CD4-positive, alpha-beta T cell treated with Interleukin-21 for 1 hour (primary cell): ENCODE measurements around the gene TXLNB.
"Not testable (repeated sequence)": the region's sequence is repeated elsewhere in the genome, so short reads cannot be mapped to it uniquely, and the experiment has no call there.

ENCODE experiments used
- DNase-seq: peaks from one replicate; pipeline ENCODE4 v3.0.0-alpha.2; 2020

TXLNB gene

GRCh38 chr6:139308936-139309603 is 17.3 kb upstream of the TXLNB start:
- DNase-seq, result no peak

DNA sequence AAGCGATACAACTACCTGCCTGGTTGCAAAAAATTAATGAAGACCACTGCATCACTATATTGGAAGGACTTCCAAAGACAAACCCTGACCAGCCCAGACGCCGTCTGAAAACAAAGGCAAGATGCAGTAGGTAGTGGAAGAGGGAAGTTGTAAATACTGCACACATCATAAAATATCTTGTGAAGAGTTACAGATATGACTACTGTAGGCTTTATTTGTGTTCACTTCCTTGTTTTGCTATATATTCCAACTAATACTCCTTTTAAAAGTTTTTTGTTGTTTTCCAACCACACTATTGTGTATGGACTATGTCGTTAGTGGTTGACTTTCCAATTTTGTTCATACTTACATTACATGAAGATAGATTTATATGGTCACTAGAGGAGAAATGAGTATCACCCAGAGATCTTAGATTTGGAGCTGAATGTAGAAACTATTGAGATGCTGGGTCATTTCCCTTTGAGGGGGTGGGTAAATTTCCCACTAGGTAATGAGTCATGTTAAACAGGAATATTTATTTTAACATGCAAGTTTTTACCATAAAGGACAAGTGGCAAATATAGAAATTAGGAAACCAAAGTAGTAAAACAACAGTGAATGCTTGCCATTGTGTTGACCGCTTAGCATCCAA is 16.6 kb upstream of the TXLNB start:
- no peak for DNase-seq

GRCh38 chr6:139306291-139306981 is 14.6 kb upstream of the TXLNB start:
- no peak for DNase-seq

DNA sequence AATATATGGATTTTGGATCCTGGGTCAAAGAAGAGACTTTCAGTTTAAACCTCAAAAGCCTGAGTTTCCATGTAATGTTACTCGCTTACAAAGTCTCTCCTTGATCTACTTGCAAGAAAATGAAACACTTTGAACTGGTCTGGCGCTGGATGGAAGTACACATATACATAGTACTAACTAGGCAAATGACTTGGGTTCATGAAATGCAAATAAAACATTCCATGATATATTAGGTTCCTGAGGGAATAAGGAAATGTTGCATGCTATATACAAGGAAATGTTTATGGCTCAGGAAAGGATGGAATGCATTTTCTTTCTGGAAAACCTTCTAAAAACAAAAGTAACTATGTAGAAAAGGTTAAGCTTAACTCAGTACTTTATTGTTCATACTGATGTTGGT is 11.4 kb upstream of the TXLNB start:
- no peak for DNase-seq

DNA sequence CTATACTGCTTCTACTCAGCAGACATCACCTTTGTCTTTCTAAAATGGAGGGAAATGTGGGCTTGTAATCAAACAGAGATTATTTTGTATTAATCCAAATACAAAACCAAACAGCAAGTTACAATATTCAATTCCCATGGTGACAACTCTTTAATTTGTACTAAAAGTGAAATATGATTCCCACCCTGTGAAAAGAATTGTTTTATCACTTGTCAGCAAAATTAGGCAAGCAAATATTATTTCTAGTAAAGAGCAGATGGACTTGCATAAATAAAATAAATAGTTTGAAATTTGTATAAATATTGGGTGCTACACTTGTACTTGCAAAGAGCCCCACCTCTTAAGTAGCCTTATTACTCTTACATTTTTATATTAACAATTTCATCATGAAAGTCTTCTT is 6.1 kb upstream of the TXLNB start:
- no peak for DNase-seq

GRCh38 chr6:139296927-139297326 is 5.1 kb upstream of the TXLNB start:
- no peak for DNase-seq

- DNase-seq, result peak; percentile 15
These were observed 4.1 kb upstream of the TXLNB start for GRCh38 chr6:139295901-139296300.

DNA sequence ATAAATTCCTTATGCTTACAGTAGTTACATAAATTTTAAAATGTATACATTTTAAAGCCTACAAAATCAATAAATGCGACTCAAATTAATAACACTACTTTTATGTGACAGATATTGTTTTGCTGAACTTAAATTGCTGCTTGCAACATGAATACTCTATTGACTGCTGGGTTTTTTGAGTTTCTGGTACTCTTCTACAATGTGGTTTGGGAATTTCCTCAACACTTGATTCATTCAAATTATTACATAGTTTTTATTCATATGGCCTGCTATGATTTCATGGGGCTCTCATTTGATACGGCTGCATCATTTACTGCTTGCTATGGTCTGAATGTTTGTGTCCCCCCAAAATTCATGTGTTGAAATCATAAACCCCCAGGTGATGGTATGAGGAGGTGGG is 2.3 kb upstream of the TXLNB start:
- peak; percentile 10 for DNase-seq

DNA sequence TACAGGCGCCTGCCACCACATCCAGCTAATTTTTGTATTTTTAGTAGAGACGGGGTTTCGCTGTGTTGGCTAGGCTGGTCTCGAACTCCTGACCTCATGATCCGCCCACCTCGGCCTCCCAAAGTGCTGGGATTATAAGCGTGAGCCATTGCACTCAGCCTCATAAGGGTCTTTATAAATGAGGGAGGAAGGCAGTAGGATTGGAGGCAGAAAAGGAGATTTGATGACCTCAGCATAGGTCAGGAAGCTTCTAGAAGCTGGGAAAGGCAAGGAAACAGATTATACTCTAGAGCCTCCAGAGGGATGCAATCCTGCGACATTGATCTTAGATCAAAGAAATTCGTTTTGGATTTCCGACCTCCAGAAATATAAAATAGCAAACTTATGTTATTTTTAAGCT is 1.4 kb upstream of the TXLNB start:
- DNase-seq, result not testable (repeated sequence)

GRCh38 chr6:139290787-139291311 is 949 bp downstream of the TXLNB start:
- DNase-seq, result peak; percentile 82

DNA sequence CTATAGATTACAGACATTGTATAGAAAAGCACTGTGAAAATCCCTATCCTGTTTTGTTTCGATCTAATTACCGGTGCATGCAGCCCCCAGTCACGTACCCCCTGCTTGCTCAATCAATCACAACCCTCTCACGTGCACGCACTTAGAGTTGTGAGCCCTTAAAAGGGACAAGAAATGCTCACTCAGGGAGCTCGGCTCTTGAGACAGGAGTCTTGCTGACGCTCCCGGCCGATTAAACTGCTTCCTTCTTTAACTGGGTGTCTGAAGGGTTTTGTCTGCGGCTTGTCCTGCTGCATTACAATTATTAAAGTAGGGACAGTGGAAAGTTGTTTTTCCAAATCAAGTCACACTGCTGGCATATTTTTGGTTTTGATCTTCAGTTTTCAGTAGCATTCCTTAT is 2.6 kb downstream of the TXLNB start:
- no peak for DNase-seq

DNA sequence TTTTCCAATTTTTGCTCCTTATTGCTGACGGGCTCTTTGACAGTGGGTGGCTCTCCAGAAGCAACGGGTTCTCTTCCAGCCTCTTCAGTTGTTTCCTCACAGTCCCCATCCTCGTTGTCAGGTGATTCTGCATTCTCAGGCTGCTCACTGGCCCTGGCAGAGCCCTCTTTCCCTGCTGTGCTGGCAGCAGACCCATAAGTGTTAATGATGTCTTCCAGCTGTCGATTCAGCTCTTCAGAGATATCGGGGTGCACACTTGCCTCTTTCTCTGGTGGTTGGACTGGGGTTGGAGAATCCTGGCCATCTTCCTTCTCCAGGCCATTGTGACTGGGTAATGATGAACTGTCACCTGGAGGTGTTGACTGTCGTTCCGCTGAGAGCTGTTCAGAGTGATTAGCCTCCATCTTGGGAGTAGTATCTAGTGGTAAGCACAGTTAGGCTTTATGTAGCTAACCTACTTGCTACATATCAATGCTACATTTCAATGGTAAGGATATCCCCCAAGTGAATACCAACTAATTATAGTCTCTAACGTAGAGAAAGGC is 3.2 kb downstream of the TXLNB start:
- DNase-seq, result no peak

GRCh38 chr6:139287868-139288267 is 3.9 kb downstream of the TXLNB start:
- DNase-seq, result no peak

DNA sequence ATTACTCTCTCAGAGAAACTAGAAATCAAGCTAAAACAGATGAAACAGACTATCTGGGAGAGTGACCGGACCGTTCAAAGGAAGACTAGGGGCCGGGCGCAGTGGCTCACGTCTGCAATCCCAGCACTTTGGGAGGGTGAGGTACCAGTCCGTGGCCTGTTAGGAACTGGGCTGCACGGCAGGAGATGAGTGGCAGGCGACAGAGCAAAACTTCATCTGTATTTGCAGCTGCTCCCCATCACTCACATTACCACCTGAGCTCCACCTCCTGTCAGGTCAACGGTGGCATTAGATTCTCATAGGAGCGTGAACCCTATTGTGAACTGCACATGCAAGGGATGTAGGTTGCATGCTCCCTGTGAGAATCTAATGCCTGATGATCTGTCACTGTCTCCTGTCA is 5.4 kb downstream of the TXLNB start:
- DNase-seq, result not testable (repeated sequence)

DNA sequence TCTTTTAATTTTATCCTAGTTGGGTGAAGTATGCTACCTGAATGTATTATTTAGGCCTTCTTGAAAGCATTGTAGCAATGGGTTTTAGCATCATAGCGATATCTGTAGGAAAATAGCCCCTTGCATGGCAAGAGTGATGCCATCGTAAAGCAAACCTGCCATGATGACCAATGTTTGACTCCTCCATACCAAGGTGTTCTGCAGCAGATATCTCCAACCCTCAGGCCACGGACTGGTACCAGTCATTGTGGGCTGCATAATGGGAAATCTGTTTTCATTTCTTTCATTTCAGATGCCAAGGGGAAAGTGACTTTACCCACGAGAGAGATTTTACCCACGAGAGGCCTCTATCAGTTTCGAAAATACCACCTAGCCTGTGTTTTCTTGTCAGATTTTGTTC is 6.2 kb downstream of the TXLNB start:
- DNase-seq, result no peak

GRCh38 chr6:139284789-139285188 is 7.0 kb downstream of the TXLNB start:
- no peak for DNase-seq

DNA sequence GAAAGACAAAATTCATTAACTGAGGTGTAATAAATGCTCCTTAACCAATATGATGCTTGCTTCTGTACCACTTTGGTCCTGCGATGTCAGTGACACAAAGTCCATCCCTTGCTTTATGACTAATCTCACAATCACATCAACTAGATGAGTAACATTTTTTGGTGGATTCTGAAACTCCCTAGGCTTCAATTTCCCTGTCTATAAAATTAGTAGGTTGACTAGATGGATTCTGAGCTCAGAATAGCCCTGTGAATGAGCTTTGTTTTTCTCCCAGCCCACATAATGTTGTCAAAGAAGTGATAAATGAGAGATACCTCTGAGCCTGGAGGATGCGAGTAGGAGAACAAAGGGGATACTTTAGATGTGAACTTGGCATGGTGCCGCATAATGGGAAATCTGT is 9.1 kb downstream of the TXLNB start:
- no peak for DNase-seq

DNA sequence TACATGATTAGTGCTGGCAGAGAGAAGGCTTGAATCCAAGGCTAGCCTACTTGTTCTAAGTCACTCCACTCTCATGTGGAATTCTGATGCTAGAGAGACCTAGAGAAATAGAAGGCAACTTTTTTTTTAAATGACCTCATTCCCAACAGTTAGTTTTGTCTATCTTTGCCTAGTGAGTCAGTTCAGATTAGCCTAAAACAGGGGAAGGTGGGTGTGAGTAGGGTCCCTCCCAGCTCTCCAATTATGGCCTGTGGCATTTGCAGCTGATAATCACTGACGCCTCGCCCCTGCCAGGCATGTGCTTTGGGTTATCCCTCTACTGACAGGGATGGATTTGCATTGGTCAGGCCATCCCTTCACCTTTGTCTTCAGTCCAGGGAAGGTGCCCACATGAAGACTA is 13.6 kb downstream of the TXLNB start:
- DNase-seq, result no peak

DNA sequence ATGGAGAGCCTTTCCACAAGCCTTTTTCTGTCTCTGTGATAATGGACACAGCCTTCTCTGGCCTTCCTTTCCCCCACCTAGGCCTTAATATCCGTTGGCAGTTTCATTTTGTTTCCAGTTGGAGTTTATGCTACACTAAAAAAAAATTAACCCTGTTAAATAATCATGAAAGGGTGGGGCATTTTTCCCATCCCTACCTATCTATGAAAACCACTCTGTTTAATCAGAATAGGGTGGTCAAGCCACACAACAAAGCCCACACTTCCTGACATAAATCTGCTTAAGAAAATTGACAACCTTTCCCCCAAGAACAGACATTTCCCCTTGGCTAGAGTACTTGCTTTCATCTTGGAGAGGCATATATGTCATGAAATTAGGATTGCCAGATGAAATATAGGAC is 14.2 kb downstream of the TXLNB start:
- DNase-seq, result no peak

- DNase-seq, result no peak
These were observed 14.6 kb downstream of the TXLNB start for GRCh38 chr6:139277161-139277560.

GRCh38 chr6:139275279-139276055 is 16.3 kb downstream of the TXLNB start:
- no peak for DNase-seq

DNA sequence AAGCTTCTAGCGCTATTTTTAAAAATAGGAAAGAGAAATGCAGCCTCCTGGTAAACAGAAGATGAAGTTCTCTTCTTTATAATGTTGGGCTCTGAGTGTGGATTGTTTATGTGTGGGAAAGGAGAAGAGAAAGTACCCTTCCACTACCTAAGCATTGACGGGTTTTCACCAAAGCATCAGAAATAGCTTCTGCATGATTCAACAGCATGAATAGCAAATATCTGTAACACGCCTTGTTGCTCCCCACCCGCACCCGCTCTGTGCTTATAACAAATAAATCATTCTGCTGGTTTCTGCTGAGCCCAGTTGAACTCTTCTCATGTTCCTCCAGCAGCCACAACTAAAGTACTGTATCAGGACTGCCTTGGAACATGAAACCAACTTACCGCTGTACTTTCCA is 20.7 kb downstream of the TXLNB start:
- no peak for DNase-seq

DNA sequence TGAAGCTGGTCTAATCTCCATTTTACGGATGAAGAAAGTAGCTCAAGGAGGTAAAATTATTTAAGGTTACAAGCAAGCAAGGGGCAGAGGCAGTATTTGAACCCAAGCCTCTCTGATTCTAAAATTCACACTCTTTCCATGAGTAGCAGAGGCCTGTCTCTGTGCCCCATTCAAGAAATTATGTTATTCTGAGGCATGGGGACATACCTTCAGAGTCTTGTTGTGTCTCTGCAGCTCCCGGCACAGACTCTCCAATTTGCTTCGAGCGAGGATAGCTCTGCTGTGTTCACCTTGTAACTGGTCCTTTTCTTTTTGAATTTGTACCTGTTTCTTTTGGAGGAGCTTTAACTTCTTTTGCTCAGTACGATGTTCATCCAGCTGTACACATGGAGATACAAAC is 21.5 kb downstream of the TXLNB start:
- no peak for DNase-seq
